NCI-H510A (cell line): Measurements from ENCODE around the gene HAUS7.
"Not testable (repeated sequence)": the region's sequence is repeated elsewhere in the genome, so short reads cannot be mapped to it uniquely, and the experiment has no call there.

Experiments
- DNase-seq: peaks from one replicate; lab custom pipeline; 2025; lab: John Stamatoyannopoulos, UW

The HAUS7 gene

GRCh38 chrX:153407736-153408135, 62.6 kb downstream of the HAUS7 start:
- no peak for DNase-seq

- no peak for DNase-seq
Measured at GRCh38 chrX:153406903-153407302, 63.5 kb downstream of the HAUS7 start.

- no peak for DNase-seq
Measured at GRCh38 chrX:153406011-153406410, 64.4 kb downstream of the HAUS7 start.

- DNase-seq = no peak
Measured at GRCh38 chrX:153405426-153405825, 65.0 kb downstream of the HAUS7 start.

- not testable (repeated sequence) for DNase-seq
Measured at GRCh38 chrX:153404333-153404732, 66.0 kb downstream of the HAUS7 start.

- no peak for DNase-seq
Measured at GRCh38 chrX:153401133-153401764, 69.1 kb downstream of the HAUS7 start, which contains the start of gene PNMA6E. Gene PNMA6E (minus strand): TSS chrX:153401350. CDS start chrX:153398849, 2,501 bp downstream.

GRCh38 chrX:153400146-153401132, 69.9 kb downstream of the HAUS7 start:
- DNase-seq = no peak

- DNase-seq = no peak
Measured at GRCh38 chrX:153398275-153398960, 72.0 kb downstream of the HAUS7 start.
